OCI-M2 (cell line): ENCODE results near the gene RAB21.
A peak's percentile ranks its signal among the peaks of the same experiment; 100 is the strongest.
"Not testable (repeated sequence)": the region's sequence is repeated elsewhere in the genome, so short reads cannot be mapped to it uniquely, and the experiment has no call there.

Experiments used
- DNase-seq: peaks from one replicate; lab custom pipeline; 2025; ENCODE audit not compliant: unreplicated experiment; lab: John Stamatoyannopoulos, UW

RAB21 gene

DNA sequence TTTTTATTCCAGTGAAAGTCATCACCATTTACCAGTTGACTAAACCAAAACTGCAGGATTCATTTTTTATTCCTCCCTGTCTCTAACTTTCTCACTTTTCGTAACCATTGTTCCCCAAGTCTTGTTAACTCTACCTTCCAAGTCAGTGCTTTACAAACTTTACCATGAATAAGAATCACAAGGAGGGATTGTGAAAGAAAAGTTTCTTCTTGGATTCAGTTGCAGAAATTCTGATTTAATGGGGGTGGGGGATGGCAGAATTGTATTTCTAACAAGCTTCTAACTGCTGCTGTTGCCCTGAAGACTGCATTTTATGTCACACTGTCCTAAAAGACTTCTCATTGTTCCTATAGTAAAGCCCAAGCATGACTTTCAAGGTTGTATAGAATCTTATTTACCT, 5.0 kb upstream of the RAB21 start:
- DNase-seq: no peak

DNA sequence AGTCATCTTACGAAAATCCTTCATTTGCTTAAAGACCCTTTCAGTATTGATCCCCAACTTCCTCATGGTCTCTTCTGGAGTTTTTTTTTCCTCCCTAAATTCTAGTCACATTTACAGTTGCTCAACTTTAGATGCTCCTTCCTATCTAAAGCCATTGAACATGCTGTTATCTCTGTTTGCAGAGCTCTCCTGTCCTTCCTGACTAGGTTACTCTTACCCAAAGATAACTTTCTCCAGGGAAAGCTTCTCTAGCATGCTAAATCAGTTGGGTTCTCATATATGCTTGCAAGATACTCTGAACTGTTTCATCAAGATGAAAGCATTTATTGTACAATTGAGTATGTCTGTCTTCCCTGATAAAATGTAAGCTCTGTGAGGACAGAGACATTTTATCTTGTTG, 1.8 kb upstream of the RAB21 start:
- DNase-seq: peak; percentile 19

DNA sequence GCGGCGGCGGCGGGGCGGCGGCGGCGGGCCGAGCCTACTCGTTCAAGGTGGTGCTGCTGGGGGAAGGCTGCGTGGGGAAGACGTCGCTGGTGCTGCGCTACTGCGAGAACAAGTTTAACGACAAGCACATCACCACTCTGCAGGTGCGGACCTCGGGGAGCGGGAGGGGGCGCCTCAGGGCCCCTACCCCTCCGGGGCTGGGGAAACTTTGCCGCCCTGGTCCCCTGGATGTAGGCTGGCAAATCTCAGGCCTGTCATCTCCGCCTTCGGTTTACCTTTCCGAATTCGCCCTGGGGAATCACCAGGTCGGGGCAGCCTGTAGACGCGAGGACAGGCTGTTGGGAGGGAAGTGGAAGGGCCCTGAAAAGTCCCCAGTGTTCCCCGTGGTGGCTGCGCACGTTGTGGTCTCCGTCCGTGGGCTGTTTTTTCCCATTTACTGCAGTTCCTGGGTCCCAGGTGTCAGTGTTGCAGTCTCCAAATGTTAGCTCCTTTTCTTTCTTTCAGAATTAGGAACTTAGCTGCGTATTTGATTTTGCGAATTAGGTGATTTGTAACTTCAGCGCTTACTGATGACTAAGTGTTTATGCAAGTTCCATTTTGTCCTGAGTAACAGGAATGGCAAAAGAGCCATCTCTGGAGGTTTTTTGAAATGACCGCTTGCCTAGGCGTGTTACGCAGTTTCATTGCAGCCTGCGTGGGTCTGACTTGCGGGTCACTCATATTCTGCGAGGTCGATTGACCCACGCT, 656 bp downstream of the RAB21 start:
- DNase-seq: no peak

DNA sequence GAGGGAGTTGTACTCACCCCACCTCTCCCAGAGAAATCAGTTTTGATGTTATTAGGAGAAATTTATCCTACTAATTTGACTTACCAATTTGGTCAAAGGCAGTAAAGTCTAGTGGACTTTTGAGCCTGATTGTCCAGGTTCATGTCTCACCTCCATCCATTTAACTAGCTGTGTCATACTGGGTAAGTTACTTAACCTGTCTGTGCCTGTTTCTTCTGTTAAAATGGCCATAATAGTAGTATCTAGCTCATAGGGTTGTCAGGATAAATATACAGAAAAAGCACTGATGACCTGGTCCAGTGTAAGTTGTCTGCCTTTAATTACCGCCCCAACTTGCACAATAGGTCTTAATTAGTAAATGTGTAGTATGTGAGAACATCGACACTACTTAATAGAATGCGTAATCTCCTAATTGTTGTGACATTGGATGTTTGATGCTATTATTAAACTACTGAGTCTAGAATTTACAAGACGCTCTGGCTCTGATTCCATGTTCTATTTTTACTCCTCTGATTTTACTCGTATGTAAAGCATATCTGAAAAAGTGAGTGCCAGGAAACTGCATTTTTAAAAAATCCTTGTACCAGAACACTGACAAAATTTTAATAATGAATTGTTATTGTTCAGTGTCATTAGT, 1.5 kb downstream of the RAB21 start:
- DNase-seq: no peak

DNA sequence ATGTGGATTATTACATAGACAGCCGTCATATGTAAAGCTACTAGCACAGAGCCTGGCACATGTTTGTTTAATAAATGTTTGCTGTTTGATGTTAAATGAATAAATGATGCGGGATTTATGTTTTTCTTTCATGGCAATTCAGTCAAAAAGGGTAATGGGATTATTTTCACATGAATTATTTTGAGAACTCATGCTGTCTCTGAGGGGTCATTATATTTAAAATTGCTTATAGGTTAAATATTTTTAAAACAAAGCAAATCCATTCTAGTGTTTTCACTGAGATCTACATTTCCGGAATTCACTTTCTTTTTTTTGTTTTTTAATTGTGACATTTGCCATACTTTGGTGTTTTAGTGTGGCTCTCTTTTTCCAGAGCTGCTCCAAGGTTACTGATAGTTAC, 5.3 kb downstream of the RAB21 start:
- no peak for DNase-seq

DNA sequence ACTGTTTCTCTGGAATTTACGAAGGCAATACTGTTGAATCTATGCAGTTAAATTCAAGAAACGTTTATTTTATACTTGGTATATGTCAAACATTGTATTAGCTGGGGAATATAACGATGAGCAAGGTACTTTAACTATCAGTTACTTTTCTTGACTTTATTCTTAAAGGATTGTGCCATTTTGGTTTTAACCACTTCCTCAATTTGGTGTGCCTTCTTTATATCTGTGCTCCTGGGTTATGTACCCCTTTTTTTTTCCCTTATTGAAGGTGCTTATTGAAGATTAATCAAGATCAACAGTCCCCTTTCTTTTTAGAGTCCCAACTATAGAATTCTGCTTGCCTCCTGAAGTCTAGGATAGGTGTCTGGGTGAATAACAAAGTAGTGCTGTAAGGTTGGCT, 5.8 kb downstream of the RAB21 start:
- no peak for DNase-seq

DNA sequence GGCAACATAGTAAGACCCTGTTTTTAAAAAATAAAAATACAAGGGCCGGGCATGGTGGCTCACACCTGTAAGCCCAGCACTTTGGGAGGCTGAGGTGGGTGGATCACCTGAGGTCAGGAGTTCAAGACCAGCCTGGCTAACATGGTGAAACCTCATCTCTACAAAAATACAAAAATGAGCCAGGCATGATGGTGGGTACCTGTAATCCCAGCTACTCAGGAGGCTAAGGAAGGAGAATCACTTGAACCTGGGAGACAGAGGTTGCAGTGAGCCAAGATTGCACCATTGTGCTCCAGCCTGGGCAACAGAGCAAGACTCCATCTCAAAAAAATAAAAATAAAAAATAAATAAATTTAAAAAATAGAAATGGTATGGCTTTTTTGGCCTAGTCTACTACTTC, 6.7 kb downstream of the RAB21 start:
- not testable (repeated sequence) for DNase-seq

DNA sequence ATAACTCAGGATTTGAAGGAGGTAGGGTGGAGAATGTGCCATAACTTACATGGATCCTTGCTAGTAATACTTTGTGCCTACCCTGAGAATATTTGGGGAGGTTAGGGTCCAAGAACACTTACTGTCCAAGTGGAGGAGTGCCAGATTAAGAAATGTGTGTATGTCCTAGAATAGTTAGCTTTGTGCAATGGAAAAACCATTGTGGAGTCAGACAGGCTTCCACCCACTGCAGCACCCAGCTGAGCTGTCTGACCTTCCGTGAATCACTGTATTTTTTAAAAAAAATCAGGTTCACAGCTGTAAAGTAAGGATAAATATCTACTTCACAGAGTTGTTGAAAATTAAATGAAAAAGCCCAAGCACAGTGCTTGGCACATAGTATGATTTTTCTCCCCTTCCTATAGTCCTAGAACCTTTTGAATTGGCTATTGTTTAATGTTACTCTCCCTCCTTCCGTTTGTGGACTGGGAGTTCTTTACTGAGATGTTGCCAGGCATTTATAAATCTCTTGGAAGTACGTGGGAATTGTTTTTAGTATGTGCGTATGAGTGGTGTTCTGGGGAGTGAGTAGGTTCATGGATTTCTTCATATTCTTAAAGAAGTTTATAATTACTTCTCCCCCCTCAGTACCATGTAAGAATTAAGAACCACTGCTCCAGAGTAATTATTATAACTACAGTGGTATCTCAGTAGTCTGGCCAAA, 9.2 kb downstream of the RAB21 start:
- DNase-seq: no peak

DNA sequence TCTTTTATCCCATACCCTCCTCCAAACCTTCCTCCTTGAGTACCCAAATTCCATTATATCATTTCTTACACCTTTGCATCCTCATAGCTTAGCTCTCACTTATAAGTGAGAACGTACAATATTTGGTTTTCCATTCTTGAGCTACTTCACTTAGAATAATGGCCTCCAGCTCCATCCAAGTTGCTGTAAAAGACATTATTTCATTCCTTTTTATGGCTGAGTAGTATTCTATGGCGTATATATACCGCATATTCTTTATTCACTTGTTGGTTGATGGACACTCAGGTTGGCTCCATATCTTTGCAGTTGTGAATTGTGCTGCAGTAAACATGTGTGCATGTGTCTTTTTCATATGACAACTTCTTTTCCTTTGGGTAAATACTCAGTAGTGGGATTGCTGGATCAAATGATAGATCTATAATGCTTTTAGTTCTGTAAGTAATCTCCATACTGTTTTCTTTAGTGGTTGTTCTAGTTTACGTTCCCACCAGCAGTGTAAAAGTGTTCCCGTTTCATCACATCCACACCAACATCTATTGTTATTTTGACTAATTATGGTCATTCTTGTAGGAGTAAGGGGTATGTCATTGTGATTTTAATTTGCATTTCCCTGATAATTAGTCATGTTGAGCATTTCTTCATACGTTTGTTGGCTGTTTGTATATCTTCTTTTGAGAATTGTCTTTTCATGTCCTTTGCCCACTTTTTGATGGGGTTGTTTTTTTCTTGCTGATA, 10.1 kb downstream of the RAB21 start:
- no peak for DNase-seq

DNA sequence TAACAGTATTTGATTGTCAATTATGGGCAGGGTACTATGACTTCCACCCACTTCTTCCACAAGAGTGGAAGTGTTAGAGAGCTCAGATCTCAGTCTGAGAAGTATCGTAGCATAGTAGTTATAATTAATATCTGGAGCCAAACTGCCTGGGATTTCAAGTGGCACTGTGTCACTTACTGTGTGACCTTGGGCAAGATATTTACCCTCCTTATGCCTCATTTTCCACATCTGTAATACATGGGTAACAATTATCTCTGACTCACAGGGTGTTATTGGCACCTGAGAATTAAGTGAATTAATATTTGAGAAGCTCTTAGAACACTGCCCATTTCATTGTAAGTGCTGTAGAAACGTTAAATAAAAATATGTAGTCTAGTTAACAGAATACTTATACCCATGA, 11.5 kb downstream of the RAB21 start:
- DNase-seq: no peak

DNA sequence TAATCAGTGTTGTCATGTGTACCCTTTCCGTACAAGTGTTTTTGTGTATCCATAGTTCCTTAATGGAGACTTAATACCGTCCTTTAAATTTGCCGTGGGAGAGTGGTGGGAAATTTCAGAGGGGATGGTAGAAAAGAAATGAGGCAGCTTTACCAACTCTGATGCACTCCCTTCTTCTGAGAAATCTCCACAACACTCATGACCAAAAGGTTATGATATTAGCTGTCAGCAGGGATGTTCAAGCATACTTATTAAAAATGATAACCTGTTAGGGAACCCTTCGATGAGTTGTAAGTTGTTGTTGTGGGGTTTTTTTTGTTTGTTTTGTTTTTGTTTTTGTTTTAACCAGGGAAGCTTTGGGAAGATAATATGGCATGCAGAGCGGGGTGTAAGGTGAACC, 12.5 kb downstream of the RAB21 start:
- no peak for DNase-seq

DNA sequence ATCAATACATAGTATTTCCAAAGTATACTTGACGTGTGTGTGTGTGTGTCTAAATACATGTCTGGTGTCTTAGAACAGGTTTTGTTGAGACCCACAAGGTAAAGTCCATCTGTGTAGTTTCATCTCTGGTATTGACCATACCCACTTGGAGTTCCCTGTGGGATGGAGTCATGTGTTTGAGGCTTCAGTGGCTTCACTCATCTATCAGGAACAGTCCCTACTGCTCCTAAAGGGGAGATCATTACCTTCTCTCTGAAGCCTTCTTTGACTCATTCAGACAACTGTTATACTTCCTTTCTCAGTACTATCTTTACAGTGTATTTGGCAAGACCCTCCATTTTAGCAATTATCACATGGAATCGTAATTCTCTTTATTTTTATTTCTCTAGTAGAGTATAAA, 14.2 kb downstream of the RAB21 start:
- no peak for DNase-seq

DNA sequence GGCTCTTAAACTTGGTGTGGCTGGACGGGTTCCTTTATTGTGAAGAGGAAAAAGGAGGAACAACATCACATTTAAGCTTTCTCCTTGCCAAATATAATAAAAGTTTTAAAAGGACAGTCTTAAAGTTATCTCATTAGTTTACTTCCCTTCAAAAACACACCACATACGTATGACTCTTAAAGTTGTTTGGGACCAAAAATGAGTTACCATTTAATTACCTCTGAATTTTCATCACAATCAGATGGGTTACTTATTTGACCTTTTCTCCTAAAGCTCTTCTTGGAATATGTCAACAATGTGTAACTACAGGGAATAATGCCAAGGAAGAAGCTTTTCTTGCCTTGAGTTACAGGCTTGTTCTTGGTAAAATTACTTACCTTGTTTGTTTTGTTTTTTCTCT, 16.4 kb downstream of the RAB21 start:
- DNase-seq: no peak

DNA sequence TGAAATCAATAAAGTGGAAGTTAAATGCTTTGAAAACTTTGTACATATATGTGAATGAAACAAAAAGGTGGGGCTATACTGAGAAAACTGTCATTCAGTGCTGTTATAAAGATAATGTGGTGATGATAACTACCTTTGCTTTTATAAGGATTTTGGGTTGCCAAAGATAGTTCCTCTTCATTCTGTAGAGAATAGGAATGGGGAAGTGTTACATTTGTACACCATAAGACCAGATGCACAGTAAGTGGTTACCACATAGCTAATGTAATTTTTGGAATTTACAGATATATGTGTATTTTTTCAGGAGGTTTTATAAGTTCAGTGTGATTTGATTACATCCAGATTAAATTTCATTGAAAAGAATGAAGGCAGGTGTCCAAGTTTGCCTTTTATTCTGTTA, 18.1 kb downstream of the RAB21 start:
- DNase-seq: no peak

DNA sequence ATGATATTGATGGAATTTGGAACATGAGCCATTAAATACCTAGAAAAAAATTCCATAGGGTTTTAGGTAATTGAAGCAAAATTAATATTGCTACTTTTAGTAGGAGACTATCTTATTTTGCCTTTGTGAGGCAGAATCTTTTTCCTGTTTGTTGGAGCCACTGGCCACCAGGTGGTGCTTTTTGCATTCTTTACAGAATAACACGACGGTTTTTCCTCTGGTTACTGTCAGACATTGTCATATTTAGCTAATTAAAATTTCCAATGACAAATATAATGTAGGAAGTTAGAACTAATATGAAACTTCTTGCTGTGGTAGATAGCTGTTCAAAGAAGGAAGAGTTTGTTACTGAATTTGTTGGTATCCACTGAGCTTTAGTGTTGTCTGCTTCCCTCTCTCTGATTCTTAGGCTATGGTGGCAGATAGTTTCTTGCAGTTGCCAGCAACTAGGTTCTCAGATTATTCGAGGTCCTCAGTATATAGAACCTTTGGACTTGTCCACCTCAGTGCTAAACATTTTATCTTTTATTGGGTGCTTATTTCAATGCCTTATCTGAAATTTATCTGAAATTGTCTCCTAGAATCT, 25.7 kb downstream of the RAB21 start:
- no peak for DNase-seq

DNA sequence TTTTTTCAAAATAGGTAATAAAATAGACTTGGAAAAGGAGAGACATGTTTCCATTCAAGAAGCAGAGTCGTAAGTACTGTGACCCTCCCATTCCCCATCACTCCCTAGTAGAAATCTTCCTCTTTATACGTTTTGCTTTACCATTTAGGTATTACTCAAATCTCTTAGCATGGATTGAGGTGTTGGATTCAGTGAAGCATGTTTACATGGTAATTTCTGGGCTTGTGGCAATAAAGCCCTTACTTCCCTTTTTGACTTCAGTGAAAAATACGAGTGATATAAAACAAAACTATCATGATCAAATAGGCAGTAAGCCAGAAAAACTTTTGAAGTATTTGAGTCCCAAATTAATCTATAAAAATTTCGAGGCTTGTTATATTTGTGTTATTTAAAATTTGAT, 27.4 kb downstream of the RAB21 start:
- DNase-seq: no peak

DNA sequence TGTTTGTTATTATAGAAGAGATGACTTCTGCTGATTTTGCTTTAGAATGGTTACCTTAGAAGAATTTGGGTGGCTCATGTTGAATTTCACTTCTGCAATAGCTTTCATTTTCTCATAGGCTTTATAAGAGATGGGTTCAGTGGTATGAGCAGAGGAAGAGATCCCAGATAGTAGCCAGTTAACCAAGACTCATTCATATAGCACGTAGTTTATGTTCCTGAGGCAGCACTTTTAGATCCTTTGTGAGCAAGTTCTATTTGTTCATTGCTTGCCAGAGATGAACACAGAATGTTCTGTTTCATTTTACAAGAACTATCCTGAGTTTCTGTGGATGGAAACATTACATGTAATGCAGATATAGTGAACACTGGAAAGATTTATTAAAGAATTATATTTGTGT, 32.2 kb downstream of the RAB21 start:
- no peak for DNase-seq

DNA sequence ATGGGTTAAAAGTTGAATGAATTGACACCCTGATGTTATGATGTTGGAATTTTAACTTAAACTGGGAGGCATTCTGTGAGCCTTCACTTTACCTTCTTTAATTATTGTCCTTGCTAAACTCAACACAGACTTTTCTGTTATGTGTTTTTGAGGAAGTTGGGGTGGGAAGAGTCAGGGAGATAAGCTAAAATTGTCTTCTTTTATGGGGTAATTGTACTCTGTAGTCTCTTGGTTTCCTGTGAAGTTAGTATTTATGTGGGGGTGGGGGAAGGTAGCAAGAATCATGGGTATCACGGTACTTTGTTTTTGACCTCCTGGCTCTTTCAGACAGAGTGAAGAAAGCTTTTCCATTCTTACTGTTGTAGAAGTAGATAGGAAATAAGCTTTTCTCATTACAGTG, 32.9 kb downstream of the RAB21 start:
- DNase-seq: no peak

DNA sequence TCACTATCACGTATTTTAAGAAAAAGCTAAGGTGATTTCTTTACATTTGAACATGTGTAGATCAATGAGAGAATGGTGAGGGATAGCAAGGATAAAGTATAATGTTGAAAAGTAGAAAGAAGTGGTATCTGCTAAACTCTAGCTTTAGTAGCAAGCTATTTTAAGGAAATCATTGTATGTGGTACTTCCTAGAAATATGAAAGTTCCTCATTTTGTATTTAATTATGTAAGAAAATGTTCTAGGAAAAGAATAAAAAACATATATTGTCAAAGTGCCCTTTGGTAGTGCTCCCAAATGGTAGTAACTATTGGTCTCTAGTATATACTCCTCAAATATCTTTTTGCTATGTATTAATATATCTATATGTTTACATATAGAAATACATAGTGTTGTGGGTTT, 35.7 kb downstream of the RAB21 start:
- DNase-seq: no peak

DNA sequence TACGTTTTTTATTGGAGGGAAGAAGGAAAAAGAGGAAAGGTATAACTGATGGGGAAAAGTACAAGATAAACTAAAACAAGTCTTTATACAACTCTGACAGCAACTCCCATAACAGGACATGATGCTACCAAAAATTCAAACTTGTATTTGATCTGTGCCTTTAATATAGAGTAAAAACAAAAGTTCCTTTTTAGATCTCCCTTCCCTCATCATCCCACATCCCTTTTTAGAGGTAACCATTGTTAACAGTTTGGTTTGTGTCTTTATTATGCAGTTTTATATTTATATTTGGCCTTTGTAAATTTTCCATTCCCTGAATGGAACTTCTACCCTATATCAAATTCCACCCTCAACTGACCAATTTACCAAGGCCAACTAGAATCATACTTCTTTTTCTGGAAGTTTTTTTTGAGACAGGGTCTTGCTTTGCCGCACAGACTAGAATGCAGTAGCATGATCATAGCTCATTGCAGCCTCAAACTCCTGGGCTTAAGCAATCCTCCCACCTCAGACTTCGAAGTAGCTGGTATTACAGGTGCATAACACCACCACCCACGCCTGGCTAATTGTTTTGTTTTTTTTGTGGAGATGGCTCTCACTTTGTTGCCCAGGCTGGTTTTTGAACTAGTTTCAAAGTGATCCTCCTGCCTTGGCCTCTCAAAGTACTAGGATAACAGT, 36.9 kb downstream of the RAB21 start:
- DNase-seq: no peak

DNA sequence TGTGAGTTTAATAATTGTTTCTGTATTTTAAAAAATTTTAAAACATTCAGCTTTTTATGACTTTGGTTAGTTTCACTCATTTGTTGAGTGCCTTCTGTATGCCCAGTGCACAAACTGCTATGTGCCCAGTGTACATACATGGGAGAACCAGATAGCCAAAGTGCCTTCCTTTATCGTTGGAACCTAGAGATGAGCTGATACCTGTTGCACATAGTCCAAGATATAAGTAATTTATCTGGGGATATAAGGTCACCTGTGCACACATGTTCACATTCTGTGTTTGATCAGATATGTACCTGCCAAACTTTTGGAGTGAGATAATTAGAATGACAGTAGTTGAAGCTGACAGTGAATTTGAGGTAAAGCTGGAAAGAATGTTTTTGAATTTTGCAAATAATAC, 37.9 kb downstream of the RAB21 start:
- DNase-seq: no peak
